Endodermal cell (in vitro differentiated cells): ENCODE data around the gene SMG6. TPM values are rescaled to one million over a fixed set of nuclear protein-coding genes. Genes with fewer than 3 reads are reported as not detected.

Experiments used
- DNase-seq: peaks from one replicate; pipeline ENCODE4 v3.0.0-alpha.2; 2017
- H3K27ac ChIP-seq: 2 replicates; pipeline ENCODE4 v1.5.1; 2013; ENCODE audit warnings: mild to moderate bottlenecking, low read depth, low read length, moderate library complexity
- H3K27me3 ChIP-seq: 2 replicates; pipeline ENCODE4 v1.6.1; 2013; ENCODE audit warnings: mild to moderate bottlenecking, low read length, moderate library complexity; ENCODE audit not compliant: insufficient read depth, control insufficient read depth, poor library complexity, severe bottlenecking
- H3K36me3 ChIP-seq: 2 replicates; pipeline ENCODE4 v1.7.0; 2013; ENCODE audit warnings: mild to moderate bottlenecking, low read length, moderate library complexity; ENCODE audit not compliant: control insufficient read depth, insufficient read depth
- H3K4me1 ChIP-seq: one replicate; pipeline ENCODE4 v1.7.0; 2013; ENCODE audit warnings: low read length; ENCODE audit not compliant: control insufficient read depth, insufficient read depth
- H3K4me3 ChIP-seq: 2 replicates; pipeline ENCODE4 v1.5.1; 2013; ENCODE audit warnings: mild to moderate bottlenecking, low read length, moderate library complexity
- H3K9ac ChIP-seq: 2 replicates; pipeline ENCODE4 v1.6.1; 2013; ENCODE audit warnings: mild to moderate bottlenecking, low read length, moderate library complexity; ENCODE audit not compliant: poor library complexity, severe bottlenecking; ENCODE audit errors: extremely low read depth
- H3K9me3 ChIP-seq: 2 replicates; pipeline ENCODE4 v1.6.1; 2013; ENCODE audit warnings: mild to moderate bottlenecking, low read length, moderate library complexity; ENCODE audit not compliant: control insufficient read depth
- H3K27ac Mint-ChIP-seq: 2 replicates; pipeline ENCODE4 v1.8.0; 2020; ENCODE audit warnings: mixed read lengths
- H3K27me3 Mint-ChIP-seq: 2 replicates; pipeline ENCODE4 v1.8.0; 2021; ENCODE audit warnings: mild to moderate bottlenecking, mixed read lengths; ENCODE audit not compliant: insufficient read depth
- H3K36me3 Mint-ChIP-seq: 2 replicates; pipeline ENCODE4 v1.8.0; 2020; ENCODE audit warnings: low read depth, mixed read lengths
- H3K4me1 Mint-ChIP-seq: 2 replicates; pipeline ENCODE4 v1.8.0; 2020; ENCODE audit warnings: mixed read lengths
- H3K4me3 Mint-ChIP-seq: 2 replicates; pipeline ENCODE4 v1.8.0; 2020; ENCODE audit warnings: mild to moderate bottlenecking, moderate library complexity, mixed read lengths
- H3K9me3 Mint-ChIP-seq: 2 replicates; pipeline ENCODE4 v1.8.0; 2020; ENCODE audit warnings: mild to moderate bottlenecking, mixed read lengths
- WGBS, 2 experiments: methylation state at CpG; one replicate each; pipeline versions ENCODE4 v1.1.5 to v1.1.7; 2013; ENCODE audit warnings: missing lambda C conversion rate in 2 of 2, mixed read lengths in 1 of 2; ENCODE audit not compliant: insufficient coverage in 1 of 2, insufficient read length in 1 of 2; 5-methylcytosine and 5-hydroxymethylcytosine counted together
- total RNA-seq, 2 donors: library from RNA; stranded (reverse); fragmentation: NEBNext Ultra II Directional in 1 of 2; extraction: Animal tissue kit (Norgen Biotek cat#: 25700) in 1 of 2; gene quantifications; 2 replicates in 1 of 2; 3 replicates in 1 of 2; pipeline ENCODE4 v1.2.1, GENCODE V29; 2021
- TF ChIP-seq, protein P1 (sequence below): fragments of 200-600 bp; sonication (generic); conservative IDR thresholded peaks from 2 replicates; pipeline ENCODE4 v1.5.0; 2021; ENCODE audit warnings: antibody characterized with exemption, mild to moderate bottlenecking

Gene SMG6
- total RNA-seq, 2 donors from 2014 or later = 44.3 to 56.7 TPM

GRCh38 chr17:2071455-2072281, 231.9 kb downstream of the SMG6 start:
- 92 to 94% methylated on average over 22 to 31 of the region's 31 CpGs for WGBS, 2 experiments
- H3K27ac ChIP-seq = no peak overlapping the region
- H3K27me3 ChIP-seq = no peaks in the 10 kb centered on the region
- Mint-ChIP-seq H3K27ac (no peak overlapping the region), H3K36me3 (peaks cover 51% of the 10 kb centered on the region), H3K9me3 (no peaks in the 10 kb centered on the region), H3K4me1 (no peaks in the 10 kb centered on the region), H3K4me3 (no peak overlapping the region), H3K27me3 (no peaks in the 10 kb centered on the region)
- DNase-seq = no peak
- no peak overlapping the region for H3K4me3 ChIP-seq
- peaks cover 5% of the 10 kb centered on the region for H3K4me1 ChIP-seq
- H3K36me3 ChIP-seq = peaks cover 78% of the 10 kb centered on the region
- TF ChIP-seq, protein P1, sequence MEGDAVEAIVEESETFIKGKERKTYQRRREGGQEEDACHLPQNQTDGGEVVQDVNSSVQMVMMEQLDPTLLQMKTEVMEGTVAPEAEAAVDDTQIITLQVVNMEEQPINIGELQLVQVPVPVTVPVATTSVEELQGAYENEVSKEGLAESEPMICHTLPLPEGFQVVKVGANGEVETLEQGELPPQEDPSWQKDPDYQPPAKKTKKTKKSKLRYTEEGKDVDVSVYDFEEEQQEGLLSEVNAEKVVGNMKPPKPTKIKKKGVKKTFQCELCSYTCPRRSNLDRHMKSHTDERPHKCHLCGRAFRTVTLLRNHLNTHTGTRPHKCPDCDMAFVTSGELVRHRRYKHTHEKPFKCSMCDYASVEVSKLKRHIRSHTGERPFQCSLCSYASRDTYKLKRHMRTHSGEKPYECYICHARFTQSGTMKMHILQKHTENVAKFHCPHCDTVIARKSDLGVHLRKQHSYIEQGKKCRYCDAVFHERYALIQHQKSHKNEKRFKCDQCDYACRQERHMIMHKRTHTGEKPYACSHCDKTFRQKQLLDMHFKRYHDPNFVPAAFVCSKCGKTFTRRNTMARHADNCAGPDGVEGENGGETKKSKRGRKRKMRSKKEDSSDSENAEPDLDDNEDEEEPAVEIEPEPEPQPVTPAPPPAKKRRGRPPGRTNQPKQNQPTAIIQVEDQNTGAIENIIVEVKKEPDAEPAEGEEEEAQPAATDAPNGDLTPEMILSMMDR = no peak
- H3K9me3 ChIP-seq = no peaks in the 10 kb centered on the region
- H3K9ac ChIP-seq = no peak overlapping the region

DNA sequence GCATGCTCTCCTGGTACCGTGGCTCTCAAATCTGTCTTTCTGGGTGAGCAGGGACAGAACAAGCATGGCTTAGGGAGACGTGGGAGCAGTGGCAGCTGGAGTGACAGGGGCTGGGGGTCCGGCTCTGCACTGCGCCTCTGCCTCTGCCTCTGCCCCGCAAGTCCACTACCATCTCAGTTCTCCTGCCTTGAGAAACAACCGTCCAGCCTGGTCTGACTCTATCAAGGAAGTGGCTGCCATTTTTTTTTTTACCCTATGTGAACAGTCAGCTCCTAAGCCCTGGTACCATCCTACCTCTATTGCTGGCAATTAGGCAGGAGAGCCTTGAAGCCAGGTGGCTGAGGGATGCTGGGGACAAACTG, 232.6 kb downstream of the SMG6 start:
- Mint-ChIP-seq H3K4me3 (no peak overlapping the region), H3K27ac (no peak overlapping the region), H3K4me1 (no peaks in the 10 kb centered on the region), H3K9me3 (no peaks in the 10 kb centered on the region), H3K36me3 (peaks cover 48% of the 10 kb centered on the region), H3K27me3 (no peaks in the 10 kb centered on the region)
- no peak for DNase-seq
- TF ChIP-seq, protein P1 = no peak
- no peak overlapping the region for H3K27ac ChIP-seq
- no peaks in the 10 kb centered on the region for H3K27me3 ChIP-seq
- peaks cover 5% of the 10 kb centered on the region for H3K4me1 ChIP-seq
- peaks cover 78% of the 10 kb centered on the region for H3K36me3 ChIP-seq
- no peak overlapping the region for H3K4me3 ChIP-seq
- no peaks in the 10 kb centered on the region for H3K9me3 ChIP-seq
- no peak overlapping the region for H3K9ac ChIP-seq
- 93 to 97% methylated on average over 6 of the region's 6 CpGs for WGBS, 2 experiments

DNA sequence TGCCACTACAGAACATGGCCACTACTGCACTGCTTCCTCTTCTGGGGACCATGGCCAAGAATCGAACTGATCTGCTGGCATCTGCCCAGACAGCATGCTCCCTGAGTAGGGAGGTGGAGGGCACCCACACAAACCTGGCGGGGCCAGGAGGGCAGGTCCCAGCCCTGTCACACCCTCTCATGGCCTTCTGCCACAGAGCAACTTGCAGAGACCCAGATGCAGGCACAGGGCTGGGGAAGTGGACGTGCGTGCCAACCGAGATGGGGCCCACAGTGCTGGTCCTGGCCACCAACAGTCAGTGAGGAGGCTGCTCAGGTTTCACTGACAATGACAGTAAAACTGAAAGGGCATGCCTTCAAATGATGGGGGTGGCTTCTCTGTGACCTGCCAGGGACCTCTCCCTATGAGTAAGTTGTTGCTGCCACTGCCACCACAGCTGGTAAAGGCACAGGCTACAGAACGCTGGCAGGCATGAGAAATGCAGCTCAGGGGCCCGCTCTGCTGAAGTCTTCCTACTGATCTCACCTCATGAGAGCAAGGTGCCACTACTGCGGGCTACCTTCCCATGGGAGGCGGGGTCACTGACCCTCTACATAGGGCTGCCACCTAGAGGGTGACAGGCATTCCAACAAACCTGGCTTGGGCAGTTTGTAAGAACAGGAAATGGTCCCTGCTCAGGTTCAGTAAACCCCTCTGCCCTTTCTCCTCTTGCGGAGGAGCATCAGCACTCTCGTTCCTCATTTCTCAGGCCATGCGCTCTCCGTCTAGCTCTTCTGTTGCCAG, 233.2 kb downstream of the SMG6 start:
- Mint-ChIP-seq H3K9me3 (no peaks in the 10 kb centered on the region), H3K36me3 (peaks cover 45% of the 10 kb centered on the region), H3K27ac (no peak overlapping the region), H3K4me3 (no peak overlapping the region), H3K27me3 (no peaks in the 10 kb centered on the region), H3K4me1 (no peaks in the 10 kb centered on the region)
- Histone ChIP-seq H3K9ac (no peak overlapping the region), H3K36me3 (peaks cover 79% of the 10 kb centered on the region), H3K4me1 (peaks cover under 1% of the 10 kb centered on the region), H3K27me3 (no peaks in the 10 kb centered on the region), H3K9me3 (no peaks in the 10 kb centered on the region), H3K27ac (no peak overlapping the region), H3K4me3 (no peak overlapping the region)
- TF ChIP-seq, protein P1 = peak; percentile 57
- DNase-seq = peak; percentile 92
- WGBS, 2 experiments = 90 to 92% methylated on average over 9 to 13 of the region's 13 CpGs
